ENCODE measurements around the gene PLCXD1.

DNA sequence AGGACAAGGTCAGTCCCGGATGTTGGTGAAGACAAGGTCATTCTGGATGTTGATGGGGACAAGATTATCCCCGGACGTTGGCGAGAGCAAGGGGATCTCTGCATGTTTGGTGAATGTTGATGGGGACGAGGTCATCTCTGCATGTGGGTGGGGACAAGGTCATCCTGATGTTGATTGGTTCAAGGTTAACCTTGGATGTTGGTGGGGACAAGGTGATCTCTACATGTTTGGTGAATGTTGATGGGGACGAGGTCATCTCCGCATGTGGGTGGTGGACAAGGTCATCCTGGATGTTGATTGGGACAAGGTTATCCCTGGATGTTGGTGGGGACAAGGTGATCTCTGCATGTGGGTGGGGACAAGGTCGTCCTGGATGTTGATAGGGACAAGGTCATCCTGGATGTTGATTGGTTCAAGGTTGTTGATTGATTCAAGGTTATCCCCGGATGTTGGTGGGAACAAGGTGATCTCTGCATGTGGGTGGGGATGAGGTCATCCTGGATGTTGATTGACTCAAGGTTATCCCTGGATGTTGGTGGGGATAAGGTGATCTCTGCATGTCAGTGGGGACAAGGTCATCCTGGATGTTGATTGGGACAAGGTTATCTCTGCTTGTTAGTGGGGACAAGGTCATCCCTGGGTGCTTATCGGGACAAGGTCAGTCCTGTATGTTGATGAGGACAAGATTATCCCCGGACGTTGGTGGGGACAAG lies 28.8 kb upstream of the PLCXD1 start:
- TF ChIP-seq POLR2A (IDR thresholded peaks at IDR 0.05), result no peak
- TF ChIP-seq, protein P1, sequence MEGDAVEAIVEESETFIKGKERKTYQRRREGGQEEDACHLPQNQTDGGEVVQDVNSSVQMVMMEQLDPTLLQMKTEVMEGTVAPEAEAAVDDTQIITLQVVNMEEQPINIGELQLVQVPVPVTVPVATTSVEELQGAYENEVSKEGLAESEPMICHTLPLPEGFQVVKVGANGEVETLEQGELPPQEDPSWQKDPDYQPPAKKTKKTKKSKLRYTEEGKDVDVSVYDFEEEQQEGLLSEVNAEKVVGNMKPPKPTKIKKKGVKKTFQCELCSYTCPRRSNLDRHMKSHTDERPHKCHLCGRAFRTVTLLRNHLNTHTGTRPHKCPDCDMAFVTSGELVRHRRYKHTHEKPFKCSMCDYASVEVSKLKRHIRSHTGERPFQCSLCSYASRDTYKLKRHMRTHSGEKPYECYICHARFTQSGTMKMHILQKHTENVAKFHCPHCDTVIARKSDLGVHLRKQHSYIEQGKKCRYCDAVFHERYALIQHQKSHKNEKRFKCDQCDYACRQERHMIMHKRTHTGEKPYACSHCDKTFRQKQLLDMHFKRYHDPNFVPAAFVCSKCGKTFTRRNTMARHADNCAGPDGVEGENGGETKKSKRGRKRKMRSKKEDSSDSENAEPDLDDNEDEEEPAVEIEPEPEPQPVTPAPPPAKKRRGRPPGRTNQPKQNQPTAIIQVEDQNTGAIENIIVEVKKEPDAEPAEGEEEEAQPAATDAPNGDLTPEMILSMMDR (IDR thresholded peaks at IDR 0.05), result no peak

Data from prostate gland (tissue), 2 donors.